HG03108 (cell line): ENCODE measurements around the gene AOPEP.

Experiments
- ATAC-seq: cut with Tn5 transposase; IDR thresholded peaks from one replicate; pipeline ENCODE4 v1.9.1; 2021; ENCODE audit warnings: moderate library complexity; ENCODE audit not compliant: unreplicated experiment

AOPEP gene

DNA sequence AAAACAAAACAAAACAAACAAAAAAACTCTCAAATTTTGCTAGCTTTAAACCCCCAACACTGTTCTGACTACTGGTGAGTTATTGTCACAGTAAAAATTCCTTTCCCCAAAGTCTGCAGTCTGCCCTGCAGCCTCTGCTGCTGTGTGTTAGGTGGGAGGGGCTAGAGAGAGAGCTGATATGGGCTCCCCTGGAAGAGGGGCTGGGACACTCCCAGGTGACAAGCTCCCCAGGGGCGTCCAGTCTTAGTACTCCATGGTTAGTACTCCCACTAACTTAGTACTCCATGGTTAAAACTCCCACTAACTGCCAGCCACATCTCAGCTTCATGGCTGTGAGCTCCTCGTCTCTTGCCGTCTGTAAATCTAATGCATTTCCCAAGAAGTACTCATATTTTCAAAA lies 399.2 kb downstream of the AOPEP start:
- ATAC-seq = no peak

GRCh38 chr9:95126739-95127138 lies 400.2 kb downstream of the AOPEP start:
- no peak for ATAC-seq

DNA sequence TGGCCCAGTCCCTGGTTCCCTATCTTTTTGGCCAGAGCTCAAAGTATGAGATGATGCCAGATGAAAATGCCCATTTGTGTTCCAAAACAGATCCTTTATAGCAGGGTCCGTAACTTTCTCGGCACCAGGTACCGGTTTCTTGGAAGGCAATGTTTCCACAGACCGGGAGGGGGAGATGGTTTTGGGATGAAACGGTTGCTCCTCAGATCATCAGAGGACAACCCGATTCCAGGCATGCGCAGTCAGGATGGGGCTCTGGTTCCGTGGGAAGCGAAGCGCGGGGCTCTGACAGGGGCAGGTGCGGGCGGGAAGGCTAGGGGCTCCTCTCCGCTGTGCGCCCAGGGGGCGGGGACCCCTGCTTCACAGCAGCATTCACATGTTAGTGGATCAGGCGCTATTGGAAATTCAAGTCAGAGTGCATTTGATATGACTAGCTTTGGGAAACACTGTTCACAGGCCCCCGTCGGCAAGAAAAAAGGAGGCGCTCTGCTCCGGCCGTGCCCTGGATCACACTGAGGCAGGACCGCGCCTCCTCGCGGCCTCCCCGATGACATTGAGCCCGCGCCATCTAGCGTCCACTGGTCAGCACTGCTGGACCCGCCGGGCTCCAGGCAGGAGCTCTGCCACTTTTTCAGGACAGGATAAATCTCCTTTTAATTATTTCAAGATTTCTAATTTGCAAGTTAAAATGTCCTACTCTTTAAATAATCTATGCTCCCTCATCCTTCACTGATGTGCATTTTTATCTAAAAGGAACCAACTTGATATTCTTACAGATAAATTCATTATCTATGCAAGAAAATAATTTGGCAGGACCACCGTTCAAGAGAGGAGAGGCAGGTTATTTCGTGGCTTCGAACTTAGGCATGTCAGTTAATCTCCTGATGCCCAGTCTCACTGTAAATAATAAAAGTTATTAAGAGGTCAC lies 401.0 kb downstream of the AOPEP start:
- ATAC-seq = peak; percentile 66

GRCh38 chr9:95128177-95128524 lies 401.7 kb downstream of the AOPEP start:
- ATAC-seq = no peak

GRCh38 chr9:95129476-95130291 lies 403.2 kb downstream of the AOPEP start:
- ATAC-seq = no peak

- ATAC-seq = no peak
Observed at GRCh38 chr9:95130484-95130883, 404.0 kb downstream of the AOPEP start.

DNA sequence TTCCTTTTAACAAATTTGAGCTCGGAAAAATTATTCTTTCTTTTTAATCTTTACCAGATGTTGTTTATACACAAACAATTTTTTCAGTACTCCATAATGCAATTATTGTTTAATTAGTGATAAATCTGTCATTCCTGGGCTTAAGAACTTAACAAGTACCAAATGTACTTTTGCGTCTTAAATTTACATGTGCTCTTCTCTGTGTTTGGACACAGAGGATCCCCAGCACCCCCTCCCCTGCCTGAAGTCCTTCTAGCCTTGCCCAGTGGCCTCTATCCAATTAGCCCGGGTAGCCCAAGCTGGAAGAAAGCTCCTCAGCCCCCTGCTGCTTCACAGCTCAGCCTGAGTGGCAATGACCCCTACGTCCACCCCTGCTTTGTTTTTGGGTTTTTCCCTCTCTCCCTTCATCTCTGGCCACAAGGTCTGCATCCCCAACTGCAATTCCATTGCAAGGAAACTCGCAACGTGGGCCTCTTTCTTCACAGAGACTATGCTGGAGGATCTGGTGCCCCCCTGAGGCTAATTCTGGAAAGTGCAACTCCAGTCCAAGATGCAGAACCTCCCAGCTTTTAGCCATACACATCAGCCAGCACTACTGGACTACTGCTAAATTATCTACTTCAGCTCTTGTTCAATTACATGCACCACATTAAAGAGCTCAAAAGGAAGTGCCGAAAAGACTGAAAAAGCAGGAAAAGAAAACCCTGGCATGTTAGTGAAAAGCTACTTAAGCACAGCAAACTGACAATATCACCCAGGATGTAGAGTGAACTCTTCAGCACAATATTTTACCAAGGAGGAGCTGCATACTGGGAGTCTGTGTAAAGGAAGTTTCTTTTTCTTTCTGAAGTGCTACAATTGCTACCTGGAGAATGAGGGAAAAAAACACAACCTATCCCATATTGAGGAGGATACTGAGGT lies 404.8 kb downstream of the AOPEP start:
- ATAC-seq = no peak

DNA sequence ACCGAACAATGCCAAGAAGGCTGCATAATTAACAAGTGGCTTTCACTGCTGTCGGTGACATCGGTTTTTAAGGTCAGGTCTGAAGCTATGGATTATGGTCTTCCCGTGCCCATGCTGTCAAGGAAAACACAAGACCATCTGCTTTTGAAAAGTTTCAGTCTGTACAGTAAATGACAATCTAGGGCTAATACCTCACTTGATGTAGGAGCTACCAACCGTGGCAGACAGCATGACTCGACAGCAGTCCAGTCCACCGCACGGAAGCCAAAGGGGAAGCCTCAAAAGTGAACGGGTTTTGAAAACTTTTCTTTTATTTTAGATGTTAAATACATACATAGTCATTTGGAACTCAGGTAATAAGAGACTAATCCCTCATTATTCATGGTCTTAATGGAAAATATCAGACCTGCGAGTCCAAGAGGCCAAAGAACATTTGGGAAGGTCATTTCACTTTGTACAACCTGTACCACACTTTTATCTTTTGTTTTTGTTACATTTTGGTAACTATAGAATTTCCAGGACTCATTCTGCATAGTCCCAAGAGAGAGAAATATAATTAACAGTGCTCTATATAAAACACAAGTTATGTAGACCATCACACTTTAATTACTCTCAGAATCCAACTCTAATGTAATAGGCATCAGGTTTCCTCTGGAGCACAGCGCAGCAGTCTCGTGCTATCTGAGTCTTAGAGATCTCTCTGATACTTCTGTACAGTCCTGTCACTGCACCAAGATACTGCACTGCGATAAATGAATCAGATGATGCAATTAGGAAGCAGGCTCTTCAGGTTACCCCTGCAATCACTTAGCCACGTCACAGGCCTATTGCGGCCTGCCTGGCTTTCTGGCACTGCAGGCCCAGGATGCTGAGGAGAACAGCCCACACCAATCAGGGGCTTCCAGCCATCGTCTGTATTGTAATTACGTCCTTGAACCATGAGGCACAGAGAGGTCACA lies 406.1 kb downstream of the AOPEP start:
- ATAC-seq = no peak

DNA sequence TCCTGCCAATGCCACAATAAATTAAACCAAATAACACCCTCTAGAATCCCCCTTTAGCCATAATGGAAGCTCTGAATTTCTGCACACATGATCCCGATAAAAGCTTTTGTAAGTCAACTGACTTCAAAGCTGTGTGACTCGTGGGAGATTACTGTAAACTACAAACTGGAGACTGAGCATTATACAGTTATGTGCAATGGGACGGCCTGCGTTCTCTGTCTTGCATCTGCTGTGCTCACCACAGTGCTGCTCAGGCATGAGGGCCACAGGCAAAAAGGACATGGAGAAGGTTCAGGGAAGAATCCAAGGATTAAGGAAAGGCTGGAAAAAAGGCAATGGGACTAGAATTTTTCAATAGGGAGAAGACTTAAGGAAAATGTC lies 406.8 kb downstream of the AOPEP start:
- no peak for ATAC-seq

DNA sequence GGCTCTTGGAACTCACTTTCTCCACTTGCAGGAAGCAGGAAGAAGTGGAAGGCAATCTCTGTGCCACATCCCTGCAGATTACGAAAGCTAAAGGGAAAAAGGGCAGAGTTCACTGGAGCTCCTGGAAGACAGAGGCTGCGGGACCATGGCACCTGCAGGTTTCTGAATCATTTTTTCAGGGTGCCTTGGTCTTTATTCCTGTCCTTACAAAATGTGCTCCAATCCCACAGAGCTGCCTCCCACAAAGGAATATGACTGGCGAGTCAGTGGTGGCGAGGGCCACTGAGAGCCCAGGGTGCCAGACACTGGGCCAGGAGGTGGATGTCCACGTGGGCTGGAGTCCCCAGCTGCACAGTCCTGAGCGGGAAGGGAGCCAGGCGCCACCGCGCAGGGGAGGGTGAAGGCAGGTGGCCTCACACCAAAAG lies 408.0 kb downstream of the AOPEP start:
- ATAC-seq = no peak

GRCh38 chr9:95135756-95136155 lies 409.3 kb downstream of the AOPEP start:
- no peak for ATAC-seq
